Activated naive CD8-positive, alpha-beta T cell (primary cell): ENCODE measurements around the gene S100A4.

Source experiments
- H3K27ac Mint-ChIP-seq: one replicate; pipeline ENCODE4 v1.8.0; 2021; ENCODE audit warnings: mixed read lengths
- H3K27me3 Mint-ChIP-seq: one replicate; pipeline ENCODE4 v1.8.0; 2021; ENCODE audit warnings: mixed read lengths
- H3K36me3 Mint-ChIP-seq: one replicate; pipeline ENCODE4 v1.8.0; 2021; ENCODE audit warnings: mixed read lengths
- H3K4me1 Mint-ChIP-seq: one replicate; pipeline ENCODE4 v1.8.0; 2021; ENCODE audit warnings: low read depth, mixed read lengths
- H3K4me3 Mint-ChIP-seq: one replicate; pipeline ENCODE4 v1.8.0; 2021; ENCODE audit warnings: mild to moderate bottlenecking, mixed read lengths
- H3K9me3 Mint-ChIP-seq: one replicate; pipeline ENCODE4 v1.8.0; 2021; ENCODE audit warnings: low read depth, mixed read lengths

S100A4 gene

GRCh38 chr1:153519242-153519641 lies 26.4 kb downstream of the S100A4 start:
- H3K4me3 Mint-ChIP-seq, result no peak overlapping the region
- H3K27ac Mint-ChIP-seq, result no peak overlapping the region
- no peaks in the 10 kb centered on the region for H3K9me3 Mint-ChIP-seq
- H3K36me3 Mint-ChIP-seq, result no peaks in the 10 kb centered on the region
- peaks cover 9% of the 10 kb centered on the region for H3K4me1 Mint-ChIP-seq
- no peaks in the 10 kb centered on the region for H3K27me3 Mint-ChIP-seq

- Mint-ChIP-seq H3K4me1 (peaks cover 6% of the 10 kb centered on the region), H3K27me3 (no peaks in the 10 kb centered on the region), H3K36me3 (no peaks in the 10 kb centered on the region), H3K9me3 (no peaks in the 10 kb centered on the region), H3K4me3 (no peak overlapping the region), H3K27ac (no peak overlapping the region)
Observed at GRCh38 chr1:153515504-153516394, 29.9 kb downstream of the S100A4 start.

GRCh38 chr1:153513666-153514065 lies 31.9 kb downstream of the S100A4 start:
- H3K4me1 Mint-ChIP-seq, result peaks cover 6% of the 10 kb centered on the region
- H3K27me3 Mint-ChIP-seq, result no peaks in the 10 kb centered on the region
- no peak overlapping the region for H3K27ac Mint-ChIP-seq
- no peaks in the 10 kb centered on the region for H3K9me3 Mint-ChIP-seq
- H3K4me3 Mint-ChIP-seq, result no peak overlapping the region
- no peaks in the 10 kb centered on the region for H3K36me3 Mint-ChIP-seq

- H3K4me1 Mint-ChIP-seq, result peaks cover 6% of the 10 kb centered on the region
Observed at GRCh38 chr1:153513023-153513422, 32.6 kb downstream of the S100A4 start.

GRCh38 chr1:153510984-153511410 lies 34.6 kb downstream of the S100A4 start:
- Mint-ChIP-seq H3K27me3 (no peaks in the 10 kb centered on the region), H3K9me3 (no peaks in the 10 kb centered on the region), H3K4me3 (no peak overlapping the region), H3K4me1 (peaks cover 6% of the 10 kb centered on the region), H3K36me3 (no peaks in the 10 kb centered on the region), H3K27ac (peak overlapping the region; percentile 80)

More at GRCh38 chr1:153513023-153513422, 32.6 kb downstream of the S100A4 start:
- Mint-ChIP-seq H3K27ac (no peak overlapping the region), H3K4me3 (no peak overlapping the region), H3K9me3 (no peaks in the 10 kb centered on the region), H3K27me3 (no peaks in the 10 kb centered on the region), H3K36me3 (no peaks in the 10 kb centered on the region)

- H3K4me1 Mint-ChIP-seq, result peaks cover 6% of the 10 kb centered on the region
- H3K4me3 Mint-ChIP-seq, result no peak overlapping the region
- H3K9me3 Mint-ChIP-seq, result no peaks in the 10 kb centered on the region
- no peaks in the 10 kb centered on the region for H3K36me3 Mint-ChIP-seq
- H3K27ac Mint-ChIP-seq, result no peak overlapping the region
- H3K27me3 Mint-ChIP-seq, result no peaks in the 10 kb centered on the region
Observed at GRCh38 chr1:153509729-153510354, 35.8 kb downstream of the S100A4 start.

GRCh38 chr1:153509036-153509435 lies 36.6 kb downstream of the S100A4 start:
- Mint-ChIP-seq H3K4me1 (peaks cover 6% of the 10 kb centered on the region), H3K36me3 (no peaks in the 10 kb centered on the region), H3K27me3 (no peaks in the 10 kb centered on the region), H3K9me3 (no peaks in the 10 kb centered on the region), H3K4me3 (no peak overlapping the region), H3K27ac (no peak overlapping the region)

- Mint-ChIP-seq H3K27me3 (no peaks in the 10 kb centered on the region), H3K27ac (no peak overlapping the region), H3K9me3 (no peaks in the 10 kb centered on the region), H3K36me3 (no peaks in the 10 kb centered on the region), H3K4me3 (no peak overlapping the region), H3K4me1 (peaks cover 6% of the 10 kb centered on the region)
Observed at GRCh38 chr1:153507926-153508583, 37.6 kb downstream of the S100A4 start.

- H3K36me3 Mint-ChIP-seq, result no peaks in the 10 kb centered on the region
- no peak overlapping the region for H3K27ac Mint-ChIP-seq
- no peak overlapping the region for H3K4me3 Mint-ChIP-seq
- H3K27me3 Mint-ChIP-seq, result no peaks in the 10 kb centered on the region
- peaks cover 6% of the 10 kb centered on the region for H3K4me1 Mint-ChIP-seq
- H3K9me3 Mint-ChIP-seq, result no peaks in the 10 kb centered on the region
Observed at GRCh38 chr1:153506831-153507413, 38.7 kb downstream of the S100A4 start.

- no peaks in the 10 kb centered on the region for H3K36me3 Mint-ChIP-seq
- H3K4me3 Mint-ChIP-seq, result no peak overlapping the region
- H3K9me3 Mint-ChIP-seq, result no peaks in the 10 kb centered on the region
- peaks cover 5% of the 10 kb centered on the region for H3K4me1 Mint-ChIP-seq
- H3K27me3 Mint-ChIP-seq, result no peaks in the 10 kb centered on the region
- no peak overlapping the region for H3K27ac Mint-ChIP-seq
Observed at GRCh38 chr1:153506386-153506785, 39.2 kb downstream of the S100A4 start.

GRCh38 chr1:153505576-153505975 lies 40.0 kb downstream of the S100A4 start:
- no peaks in the 10 kb centered on the region for H3K36me3 Mint-ChIP-seq
- H3K27me3 Mint-ChIP-seq, result no peaks in the 10 kb centered on the region
- no peak overlapping the region for H3K27ac Mint-ChIP-seq
- no peaks in the 10 kb centered on the region for H3K9me3 Mint-ChIP-seq
- H3K4me3 Mint-ChIP-seq, result no peak overlapping the region
- H3K4me1 Mint-ChIP-seq, result no peaks in the 10 kb centered on the region

- H3K36me3 Mint-ChIP-seq, result no peaks in the 10 kb centered on the region
- H3K4me3 Mint-ChIP-seq, result no peak overlapping the region
- H3K27ac Mint-ChIP-seq, result no peak overlapping the region
- no peaks in the 10 kb centered on the region for H3K4me1 Mint-ChIP-seq
- no peaks in the 10 kb centered on the region for H3K9me3 Mint-ChIP-seq
- no peaks in the 10 kb centered on the region for H3K27me3 Mint-ChIP-seq
Observed at GRCh38 chr1:153503766-153504165, 41.8 kb downstream of the S100A4 start.

GRCh38 chr1:153498746-153499145 lies 46.9 kb downstream of the S100A4 start:
- Mint-ChIP-seq H3K9me3 (no peaks in the 10 kb centered on the region), H3K4me1 (no peaks in the 10 kb centered on the region), H3K4me3 (no peak overlapping the region), H3K36me3 (no peaks in the 10 kb centered on the region), H3K27me3 (peaks cover 7% of the 10 kb centered on the region), H3K27ac (no peak overlapping the region)

GRCh38 chr1:153495536-153495935 lies 50.1 kb downstream of the S100A4 start:
- Mint-ChIP-seq H3K4me1 (no peaks in the 10 kb centered on the region), H3K36me3 (no peaks in the 10 kb centered on the region), H3K4me3 (no peak overlapping the region), H3K27me3 (peaks cover 7% of the 10 kb centered on the region), H3K9me3 (no peaks in the 10 kb centered on the region), H3K27ac (no peak overlapping the region)
